RWPE1 (cell line): Measurements from ENCODE around the gene CLDN6.
A peak's percentile ranks its signal among the peaks of the same experiment; 100 is the strongest.

ENCODE experiments used
- CTCF ChIA-PET: fragments of 350-600 bp; sonication (Branson Sonifier 250); formaldehyde crosslinking; extraction: SDS; loops from one replicate; lab custom pipeline; 2021; lab: Yijun Ruan, JAX
- POLR2A ChIA-PET: fragments of 400-600 bp; formaldehyde crosslinking; extraction: SDS; loops from one replicate; lab custom pipeline; 2020; ENCODE audit warnings: antibody characterized with exemption; ENCODE audit not compliant: low non-redundant PET; lab: Yijun Ruan, JAX
- DNase-seq: peaks from one replicate; pipeline ENCODE4 v3.0.0; 2012; ENCODE audit warnings: low spot score
- H3K27ac ChIP-seq: fragments of 450-650 bp; 2 replicates; pipeline ENCODE4 v1.5.1; 2017
- TF ChIP-seq, protein P1 (sequence below): fragments of 450-650 bp; conservative IDR thresholded peaks from 2 replicates; pipeline ENCODE4 v1.5.1; 2017; ENCODE audit warnings: low read depth, mild to moderate bottlenecking

Gene CLDN6

DNA sequence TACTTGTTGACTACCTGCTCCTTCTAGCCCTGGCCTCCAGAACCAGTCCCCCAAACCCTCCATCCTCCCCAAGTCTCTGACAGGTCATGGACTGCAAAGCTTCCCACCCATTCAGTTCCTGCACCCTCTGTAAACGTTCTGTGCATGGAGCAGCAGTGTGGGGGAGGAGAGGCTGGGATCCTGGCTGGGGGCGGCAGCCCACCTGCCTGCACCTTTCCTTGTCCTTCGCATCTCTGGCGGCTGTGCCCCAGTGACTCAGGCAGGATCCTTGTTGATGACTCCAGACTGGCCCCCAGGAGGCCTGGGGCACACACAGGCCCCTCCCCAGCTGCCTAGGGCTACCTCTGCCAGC lies 36.1 kb downstream of the CLDN6 start:
- CTCF ChIA-PET, result interaction anchor here (0.6 to 1.0 kb wide), 2 partner anchors 11 to 1185 kb away, joined by 3 read pairs; no protein-coding TSS in a partner anchor

DNA sequence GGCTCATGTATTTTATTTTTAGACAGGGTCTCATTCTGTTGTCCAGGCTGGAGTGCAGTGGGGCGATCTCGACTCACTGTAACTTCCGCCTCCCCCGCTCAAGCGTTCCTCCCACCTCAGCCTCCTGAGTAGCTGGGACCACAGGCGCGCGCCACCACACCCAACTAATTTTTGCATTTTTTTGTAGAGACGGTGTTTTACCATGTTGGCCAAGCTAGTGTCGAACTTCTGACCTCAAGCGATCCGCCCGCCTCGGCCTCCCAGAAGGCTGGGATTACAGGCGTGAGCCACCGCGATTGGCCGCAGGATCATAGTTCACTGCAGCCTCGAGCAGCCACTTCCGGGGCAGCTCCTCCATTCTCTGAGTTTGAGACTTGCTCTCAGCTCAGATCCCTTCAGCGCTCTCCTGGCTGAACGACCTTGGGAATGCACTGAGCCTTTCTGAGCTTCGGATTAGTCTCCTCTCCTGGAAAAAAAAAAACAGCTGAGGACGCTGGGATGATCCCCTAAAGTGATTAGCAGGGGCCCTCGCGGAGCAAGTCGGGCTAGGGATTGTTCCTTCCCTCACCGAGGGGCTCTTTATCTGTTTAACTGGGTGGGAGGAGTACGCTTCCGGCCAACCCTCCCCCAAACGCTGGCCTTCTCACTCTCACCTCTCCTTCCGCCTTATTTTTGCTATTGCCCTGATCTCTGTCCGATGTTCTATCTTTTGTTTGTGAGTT lies 36.6 kb downstream of the CLDN6 start:
- POLR2A ChIA-PET, result interaction anchor here (0.5 to 1.5 kb wide), 4 partner anchors 11 to 59 kb away, joined by 3 to 7 read pairs (median 3); partner anchors contain the start of gene PAQR4
- TF ChIP-seq, protein P1, sequence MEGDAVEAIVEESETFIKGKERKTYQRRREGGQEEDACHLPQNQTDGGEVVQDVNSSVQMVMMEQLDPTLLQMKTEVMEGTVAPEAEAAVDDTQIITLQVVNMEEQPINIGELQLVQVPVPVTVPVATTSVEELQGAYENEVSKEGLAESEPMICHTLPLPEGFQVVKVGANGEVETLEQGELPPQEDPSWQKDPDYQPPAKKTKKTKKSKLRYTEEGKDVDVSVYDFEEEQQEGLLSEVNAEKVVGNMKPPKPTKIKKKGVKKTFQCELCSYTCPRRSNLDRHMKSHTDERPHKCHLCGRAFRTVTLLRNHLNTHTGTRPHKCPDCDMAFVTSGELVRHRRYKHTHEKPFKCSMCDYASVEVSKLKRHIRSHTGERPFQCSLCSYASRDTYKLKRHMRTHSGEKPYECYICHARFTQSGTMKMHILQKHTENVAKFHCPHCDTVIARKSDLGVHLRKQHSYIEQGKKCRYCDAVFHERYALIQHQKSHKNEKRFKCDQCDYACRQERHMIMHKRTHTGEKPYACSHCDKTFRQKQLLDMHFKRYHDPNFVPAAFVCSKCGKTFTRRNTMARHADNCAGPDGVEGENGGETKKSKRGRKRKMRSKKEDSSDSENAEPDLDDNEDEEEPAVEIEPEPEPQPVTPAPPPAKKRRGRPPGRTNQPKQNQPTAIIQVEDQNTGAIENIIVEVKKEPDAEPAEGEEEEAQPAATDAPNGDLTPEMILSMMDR, result no peak
- peak overlapping the region; percentile 84 for H3K27ac ChIP-seq
- DNase-seq, result no peak
- CTCF ChIA-PET, result interaction anchor here (0.7 to 1.0 kb wide), 3 partner anchors 9 to 65 kb away, joined by 3 to 8 read pairs (median 3); partner anchors contain the start of gene MMP25

More for the DNA sequence above, 36.1 kb downstream of the CLDN6 start:
- H3K27ac ChIP-seq, result peak overlapping the region; percentile 84
- POLR2A ChIA-PET, result no interaction called here
- DNase-seq, result no peak
- TF ChIP-seq, protein P1, result no peak

DNA sequence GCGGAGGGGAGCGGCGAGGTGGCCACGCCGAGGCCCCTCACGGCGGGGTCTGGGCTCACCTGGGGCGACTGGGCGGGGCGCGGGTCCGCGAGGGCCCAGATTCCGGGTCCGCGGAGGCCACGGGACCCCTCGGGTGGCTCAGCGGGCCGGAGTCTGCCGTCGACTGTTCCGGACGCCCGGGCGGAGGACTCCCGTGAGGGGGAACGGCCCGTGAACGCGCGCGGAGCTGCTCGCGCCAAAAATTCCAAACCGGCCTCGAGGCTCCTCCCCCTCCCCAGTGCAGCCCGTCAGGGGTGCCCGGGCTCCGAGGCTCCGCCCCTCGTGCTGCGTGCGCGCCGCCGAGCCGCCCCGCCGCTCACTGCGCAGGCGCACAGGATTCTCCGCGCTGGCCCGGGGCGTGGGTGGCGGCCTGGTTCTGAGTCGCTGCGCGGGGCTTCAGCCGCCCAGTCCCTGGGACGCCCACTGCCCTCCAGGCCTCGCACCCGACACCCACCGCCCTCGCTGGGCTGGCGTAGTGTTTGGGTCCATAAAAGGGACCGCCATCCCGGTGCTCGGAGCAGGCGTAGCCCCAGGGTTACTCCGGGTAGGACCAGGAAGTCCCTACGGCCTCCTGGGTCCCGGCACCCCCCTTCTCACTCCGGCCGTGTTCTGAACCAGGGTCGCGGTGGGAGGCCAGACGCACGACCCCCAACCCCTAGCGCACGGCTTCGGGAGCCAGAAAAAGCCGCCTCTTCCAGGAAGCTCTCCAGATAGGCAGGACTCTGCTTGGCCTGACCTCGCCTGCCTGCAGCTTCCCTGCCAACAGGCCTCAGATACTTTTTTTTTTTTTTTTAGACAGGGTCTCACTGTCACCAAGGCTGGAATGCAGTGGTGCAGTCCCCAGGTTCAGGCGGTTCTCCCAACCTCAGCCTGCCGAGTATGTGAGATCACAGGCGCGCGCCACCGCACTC lies 37.5 kb downstream of the CLDN6 start, which contains the start of gene PKMYT1:
TSS of gene PKMYT1 (minus strand) at position 220 of the 950 bp plus-strand sequence. CDS start 789 bp downstream, outside the sequence.
- peak; percentile 99 for DNase-seq
- ChIA-PET POLR2A (interaction anchor here (0.5 to 1.5 kb wide), 4 partner anchors 10 to 58 kb away, joined by 3 to 7 read pairs (median 3); partner anchors contain the start of gene PAQR4), CTCF (interaction anchor here (0.6 to 1.5 kb wide), 5 partner anchors 8 to 66 kb away, joined by 3 to 8 read pairs (median 6); partner anchors contain the start of gene MMP25)
- TF ChIP-seq, protein P1, result no peak
- H3K27ac ChIP-seq, result peak within 1 kb of the TSS; percentile 84

DNA sequence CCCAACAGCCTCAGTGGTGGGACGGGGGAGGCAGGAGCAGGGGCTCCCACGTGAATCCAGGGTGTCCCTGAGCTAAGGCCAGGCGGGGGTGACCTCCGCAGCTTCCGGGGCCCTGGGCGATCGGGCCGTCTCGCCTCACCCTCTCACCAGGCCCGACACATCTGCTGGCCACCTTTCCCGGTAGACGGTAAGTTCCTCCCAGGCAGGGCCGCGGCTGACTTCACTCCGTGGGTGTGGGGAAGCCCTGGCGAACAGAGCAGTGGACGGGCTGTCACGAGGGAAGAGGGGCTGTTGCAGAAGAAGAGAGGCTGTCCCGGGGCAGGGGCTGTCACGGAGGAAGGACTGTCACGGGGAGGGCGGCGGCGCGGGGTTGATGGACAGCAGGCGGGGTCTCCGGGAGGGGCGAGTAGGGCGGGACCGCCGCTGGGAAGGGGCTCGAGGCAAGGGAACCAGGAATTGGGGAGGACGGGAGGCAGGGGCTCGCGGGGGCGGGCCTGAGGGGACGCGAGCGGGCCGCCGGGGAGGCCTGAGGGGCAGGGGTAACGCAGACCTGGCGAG lies 38.2 kb downstream of the CLDN6 start:
- POLR2A ChIA-PET, result interaction anchor here (1.5 kb wide), 1 partner anchor 9 kb away, joined by 3 read pairs; no protein-coding TSS in a partner anchor
- TF ChIP-seq, protein P1, result no peak
- no peak for DNase-seq
- CTCF ChIA-PET, result interaction anchor here (1.5 kb wide), 1 partner anchor 10 kb away, joined by 8 read pairs; no protein-coding TSS in a partner anchor
- H3K27ac ChIP-seq, result peak overlapping the region; percentile 84

DNA sequence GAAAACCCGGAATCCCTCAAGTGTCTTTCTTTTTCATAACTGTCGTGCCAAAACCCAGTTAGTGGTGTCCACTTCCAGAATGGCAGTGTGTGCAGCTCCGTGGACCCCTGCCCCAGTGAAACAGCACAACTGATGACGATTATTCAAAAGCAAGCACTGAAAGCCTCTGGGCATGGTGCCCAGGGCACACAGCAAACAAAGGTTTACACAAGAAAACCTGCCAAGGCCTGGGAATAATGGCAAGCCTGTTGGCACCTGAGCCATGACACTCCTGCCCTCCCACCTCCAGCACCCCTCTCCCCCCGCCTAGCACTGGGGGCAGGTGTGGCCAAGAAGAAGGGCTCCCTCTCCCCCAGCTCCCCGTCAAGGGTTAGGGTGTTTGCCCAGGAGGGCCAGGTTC lies 40.5 kb downstream of the CLDN6 start:
- POLR2A ChIA-PET, result no interaction called here
- CTCF ChIA-PET, result interaction anchor here (0.8 kb wide), 1 partner anchor 8 kb away, joined by 3 read pairs; no protein-coding TSS in a partner anchor
- no peak for DNase-seq
- TF ChIP-seq, protein P1, result no peak
- H3K27ac ChIP-seq, result peak overlapping the region; percentile 84

DNA sequence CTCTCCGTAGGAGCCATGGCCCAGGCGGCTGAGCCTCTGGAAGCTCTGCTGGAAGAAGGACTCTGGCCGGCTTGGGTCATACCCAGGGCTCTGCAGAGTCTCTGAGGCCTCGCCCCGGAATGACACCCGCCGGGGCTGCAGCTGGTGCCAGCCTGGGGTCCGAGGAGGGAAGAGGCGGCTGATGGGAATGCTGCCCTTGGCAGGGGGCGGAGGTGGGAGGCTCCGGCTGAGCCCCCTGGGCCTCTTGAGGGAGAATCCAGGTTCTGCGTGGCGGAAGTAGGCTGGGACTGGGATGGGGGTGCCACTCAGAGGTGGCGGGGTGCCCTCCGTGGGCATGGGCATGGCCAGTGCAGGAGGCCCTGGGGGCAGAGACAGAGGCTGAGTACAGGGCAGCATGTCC lies 41.3 kb downstream of the CLDN6 start:
- ChIA-PET POLR2A (no interaction called here), CTCF (no interaction called here)
- DNase-seq, result no peak
- peak overlapping the region; percentile 84 for H3K27ac ChIP-seq
- TF ChIP-seq, protein P1, result no peak
